Tibial nerve (tissue), 4 donors: ENCODE results near the gene EPHA7. TPM values are rescaled to one million over a fixed set of nuclear protein-coding genes. Genes with fewer than 3 reads are reported as not detected.

ENCODE experiments used
- DNase-seq, 2 donors: peaks; one replicate each; pipeline ENCODE4 v3.0.0-alpha.2; 2019; ENCODE audit warnings: low spot score in 2 of 2
- H3K27ac ChIP-seq, 4 donors: fragments of 200-600 bp; sonication (generic) in 3 of 4; one replicate each; pipeline ENCODE4 v1.5.1; 2017 to 2019; ENCODE audit warnings: mild to moderate bottlenecking in 1 of 4
- H3K27me3 ChIP-seq, 2 donors: fragments of 200-600 bp; sonication (generic) in 1 of 2; one replicate each; pipeline versions ENCODE4 v1.5.1 to v1.6.0; 2017 to 2019
- H3K36me3 ChIP-seq, 3 donors: fragments of 200-600 bp; sonication (generic); one replicate each; pipeline ENCODE4 v1.5.1; 2018 to 2019
- H3K4me1 ChIP-seq, 4 donors: fragments of 200-600 bp; sonication (generic) in 3 of 4; one replicate each; pipeline ENCODE4 v1.5.1; 2017 to 2019
- H3K4me3 ChIP-seq, 4 donors: fragments of 200-600 bp; sonication (generic) in 3 of 4; one replicate each; pipeline ENCODE4 v1.5.1; 2017 to 2019; ENCODE audit warnings: mild to moderate bottlenecking in 1 of 4, moderate library complexity in 1 of 4
- H3K9me3 ChIP-seq, 4 donors: fragments of 200-600 bp; sonication (generic) in 3 of 4; one replicate each; pipeline ENCODE4 v1.5.1; 2017 to 2019
- EP300 ChIP-seq, 2 donors: sonication (generic); formaldehyde crosslinking; IDR thresholded peaks; one replicate each; pipeline ENCODE4 v1.6.1; 2017; ENCODE audit warnings: antibody characterized with exemption in 2 of 2, mild to moderate bottlenecking in 1 of 2
- POLR2A ChIP-seq, 2 donors: fragments of 450-650 bp; IDR thresholded peaks; one replicate each; pipeline ENCODE4 v1.6.1; 2017; ENCODE audit warnings: antibody characterized with exemption in 2 of 2, mild to moderate bottlenecking in 2 of 2, moderate library complexity in 2 of 2
- WGBS, 2 donors: methylation state at CpG; one replicate each; pipeline ENCODE4 v1.1.5; 2018; 5-methylcytosine and 5-hydroxymethylcytosine counted together
- total RNA-seq, 4 donors: library from RNA; depleted of rRNA; stranded (reverse); fragments of >200 nt; gene quantifications; one replicate each; pipeline ENCODE4 v1.1.0, GENCODE V29; 2016
- TF ChIP-seq, protein P1 (sequence below), 5 experiments: fragments of 200-600 bp in 3 of 5; fragments of 450-650 bp in 2 of 5; sonication (generic) in 3 of 5; IDR thresholded peaks; one replicate each; pipeline ENCODE4 v1.5.1; 2016 to 2019; ENCODE audit warnings: antibody characterized with exemption in 5 of 5, mild to moderate bottlenecking in 3 of 5, moderate library complexity in 2 of 5

Gene EPHA7
- total RNA-seq, 4 donors from 2014 or later, result 0.60 to 2.0 (median 1.7) TPM

GRCh38 chr6:93329301-93330000, 89.9 kb downstream of the EPHA7 start:
- no peak for DNase-seq
- H3K27me3 ChIP-seq, result no peaks in the 10 kb centered on the region
- no peaks in the 10 kb centered on the region for H3K36me3 ChIP-seq
- TF ChIP-seq EP300 (IDR thresholded peaks at IDR 0.05), result no peak
- TF ChIP-seq, protein P1, sequence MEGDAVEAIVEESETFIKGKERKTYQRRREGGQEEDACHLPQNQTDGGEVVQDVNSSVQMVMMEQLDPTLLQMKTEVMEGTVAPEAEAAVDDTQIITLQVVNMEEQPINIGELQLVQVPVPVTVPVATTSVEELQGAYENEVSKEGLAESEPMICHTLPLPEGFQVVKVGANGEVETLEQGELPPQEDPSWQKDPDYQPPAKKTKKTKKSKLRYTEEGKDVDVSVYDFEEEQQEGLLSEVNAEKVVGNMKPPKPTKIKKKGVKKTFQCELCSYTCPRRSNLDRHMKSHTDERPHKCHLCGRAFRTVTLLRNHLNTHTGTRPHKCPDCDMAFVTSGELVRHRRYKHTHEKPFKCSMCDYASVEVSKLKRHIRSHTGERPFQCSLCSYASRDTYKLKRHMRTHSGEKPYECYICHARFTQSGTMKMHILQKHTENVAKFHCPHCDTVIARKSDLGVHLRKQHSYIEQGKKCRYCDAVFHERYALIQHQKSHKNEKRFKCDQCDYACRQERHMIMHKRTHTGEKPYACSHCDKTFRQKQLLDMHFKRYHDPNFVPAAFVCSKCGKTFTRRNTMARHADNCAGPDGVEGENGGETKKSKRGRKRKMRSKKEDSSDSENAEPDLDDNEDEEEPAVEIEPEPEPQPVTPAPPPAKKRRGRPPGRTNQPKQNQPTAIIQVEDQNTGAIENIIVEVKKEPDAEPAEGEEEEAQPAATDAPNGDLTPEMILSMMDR (IDR thresholded peaks at IDR 0.05), result no peak
- no peak for TF ChIP-seq POLR2A (IDR thresholded peaks at IDR 0.05)
- no peaks in the 10 kb centered on the region for H3K4me1 ChIP-seq
- no peak overlapping the region for H3K4me3 ChIP-seq
- 72 to 73% methylated on average over 2 of the region's 2 CpGs for whole genome bisulfite sequencing, 2 donors
- no peak overlapping the region for H3K27ac ChIP-seq
- H3K9me3 ChIP-seq, result peaks cover 0 to 5% (median 0%) of the 10 kb centered on the region in 4 donors

DNA sequence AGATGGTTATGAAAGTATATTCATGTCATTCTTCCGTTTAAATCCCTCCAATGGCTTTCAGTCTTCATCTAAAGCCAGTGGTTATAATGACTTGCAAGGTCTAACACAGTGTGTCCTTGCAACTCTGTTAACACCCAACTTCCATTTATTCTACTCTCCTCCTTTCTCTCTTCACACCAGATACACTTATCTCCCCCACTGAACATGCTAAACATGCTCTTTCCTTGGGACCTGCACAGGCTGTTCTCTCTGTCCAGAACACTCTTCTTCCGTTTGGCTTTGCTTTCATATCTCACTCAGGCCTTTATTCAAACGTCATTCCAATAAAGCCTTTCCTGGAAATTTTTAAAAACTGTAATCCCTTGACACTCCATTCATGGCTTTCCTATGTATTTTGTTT, 91.5 kb downstream of the EPHA7 start:
- Histone ChIP-seq H3K4me1 (no peaks in the 10 kb centered on the region), H3K4me3 (no peak overlapping the region), H3K36me3 (no peaks in the 10 kb centered on the region), H3K27me3 (no peaks in the 10 kb centered on the region), H3K9me3 (no peaks in the 10 kb centered on the region), H3K27ac (no peak overlapping the region)
- 62 to 67% methylated on average over 3 of the region's 3 CpGs for WGBS, 2 donors
- TF ChIP-seq EP300 (IDR thresholded peaks at IDR 0.05) (no peak), POLR2A (IDR thresholded peaks at IDR 0.05) (no peak)
- TF ChIP-seq, protein P1 (IDR thresholded peaks at IDR 0.05), result no peak
- DNase-seq, result no peak

GRCh38 chr6:93325761-93326160, 93.6 kb downstream of the EPHA7 start:
- DNase-seq, result no peak
- H3K36me3 ChIP-seq, result no peaks in the 10 kb centered on the region
- H3K4me3 ChIP-seq, result no peak overlapping the region
- TF ChIP-seq, protein P1 (IDR thresholded peaks at IDR 0.05), result no peak
- TF ChIP-seq POLR2A (IDR thresholded peaks at IDR 0.05), result no peak
- TF ChIP-seq EP300 (IDR thresholded peaks at IDR 0.05), result no peak
- H3K4me1 ChIP-seq, result no peaks in the 10 kb centered on the region
- H3K27me3 ChIP-seq, result no peaks in the 10 kb centered on the region
- no peak overlapping the region for H3K27ac ChIP-seq
- WGBS, 2 donors, result 91 to 92% methylated on average over 3 of the region's 3 CpGs
- no peaks in the 10 kb centered on the region for H3K9me3 ChIP-seq

GRCh38 chr6:93323630-93324029, 95.7 kb downstream of the EPHA7 start:
- 90% methylated on average over 1 of the region's 1 CpG for WGBS, 2 donors
- H3K27ac ChIP-seq, result no peak overlapping the region
- TF ChIP-seq EP300 (IDR thresholded peaks at IDR 0.05), result no peak
- TF ChIP-seq, protein P1 (IDR thresholded peaks at IDR 0.05), result no peak
- no peak for TF ChIP-seq POLR2A (IDR thresholded peaks at IDR 0.05)
- DNase-seq, result no peak
- H3K36me3 ChIP-seq, result no peaks in the 10 kb centered on the region
- no peaks in the 10 kb centered on the region for H3K9me3 ChIP-seq
- no peaks in the 10 kb centered on the region for H3K27me3 ChIP-seq
- no peaks in the 10 kb centered on the region for H3K4me1 ChIP-seq
- no peak overlapping the region for H3K4me3 ChIP-seq

- DNase-seq, result no peak
- Histone ChIP-seq H3K27ac (no peak overlapping the region), H3K9me3 (no peaks in the 10 kb centered on the region), H3K4me3 (no peak overlapping the region), H3K27me3 (no peaks in the 10 kb centered on the region), H3K4me1 (no peaks in the 10 kb centered on the region), H3K36me3 (no peaks in the 10 kb centered on the region)
- 78 to 87% methylated on average over 1 of the region's 1 CpG for WGBS, 2 donors
- no peak for TF ChIP-seq POLR2A (IDR thresholded peaks at IDR 0.05)
- no peak for TF ChIP-seq EP300 (IDR thresholded peaks at IDR 0.05)
- TF ChIP-seq, protein P1 (IDR thresholded peaks at IDR 0.05), result no peak
Measured at GRCh38 chr6:93322651-93323050, 96.7 kb downstream of the EPHA7 start.
